Stimulated activated CD8-positive, alpha-beta memory T cell treated with anti-CD3 and anti-CD28 coated beads, Interleukin-2, amount 100 ng/mL, for 1 hour (primary cell): ENCODE measurements around the gene CCDC188.

Experiments used
- DNase-seq, 2 donors: peaks; one replicate each; pipeline ENCODE4 v3.0.0-alpha.2; 2020; ENCODE audit warnings: low read depth in 2 of 2

The CCDC188 gene

GRCh38 chr22:20118300-20119020 lies 32.4 kb downstream of the CCDC188 start:
- no peak for DNase-seq

- peak in 1 of 2 donors; percentile 41 for DNase-seq
These were observed 33.1 kb downstream of the CCDC188 start for GRCh38 chr22:20117633-20118299.

GRCh38 chr22:20116951-20117632 lies 33.8 kb downstream of the CCDC188 start, which contains the start of gene TRMT2A:
TRMT2A (minus strand) TSS chr22:20117226; CDS start chr22:20116906, 320 bp downstream.
- DNase-seq, result peak; percentile 93 to 94

- no peak for DNase-seq
These were observed 34.4 kb downstream of the CCDC188 start for GRCh38 chr22:20116376-20116950.

- DNase-seq, result no peak
These were observed 35.0 kb downstream of the CCDC188 start, which contains the start of gene RANBP1 for GRCh38 chr22:20115691-20116375. RANBP1 (plus strand) TSS chr22:20116104; CDS start chr22:20116185, 81 bp downstream.

- no peak for DNase-seq
These were observed 36.1 kb downstream of the CCDC188 start for GRCh38 chr22:20114506-20115475.

- no peak for DNase-seq
These were observed 37.1 kb downstream of the CCDC188 start for GRCh38 chr22:20113551-20114310.

- DNase-seq, result no peak
These were observed 38.0 kb downstream of the CCDC188 start for GRCh38 chr22:20112623-20113511.

GRCh38 chr22:20111689-20112622 lies 38.9 kb downstream of the CCDC188 start:
- no peak for DNase-seq

GRCh38 chr22:20111045-20111688 lies 39.7 kb downstream of the CCDC188 start:
- DNase-seq, result no peak

- DNase-seq, result no peak
These were observed 40.4 kb downstream of the CCDC188 start for GRCh38 chr22:20110359-20110985.

GRCh38 chr22:20109411-20110358 lies 41.2 kb downstream of the CCDC188 start:
- no peak for DNase-seq

- DNase-seq, result no peak
These were observed 42.1 kb downstream of the CCDC188 start for GRCh38 chr22:20108757-20109230.

GRCh38 chr22:20107951-20108756 lies 42.7 kb downstream of the CCDC188 start:
- DNase-seq, result no peak
